Activated effector memory CD4-positive, alpha-beta T cell treated with Interleukin-2 at 50 U/mL for 16 hours (primary cell): Measurements from ENCODE around the gene RBM34.

ENCODE experiments used
- DNase-seq: peaks from one replicate; pipeline ENCODE4 v3.0.0-alpha.2; 2020

Gene RBM34

GRCh38 chr1:235152235-235152634 is 8.8 kb downstream of the RBM34 start:
- no peak for DNase-seq

GRCh38 chr1:235151033-235151432 is 10.0 kb downstream of the RBM34 start:
- DNase-seq = no peak

- DNase-seq = no peak
Measured at GRCh38 chr1:235149824-235150223, 11.2 kb downstream of the RBM34 start.

- no peak for DNase-seq
Measured at GRCh38 chr1:235147269-235147668, 13.8 kb downstream of the RBM34 start.

GRCh38 chr1:235145639-235146038 is 15.4 kb downstream of the RBM34 start:
- DNase-seq = no peak

DNA sequence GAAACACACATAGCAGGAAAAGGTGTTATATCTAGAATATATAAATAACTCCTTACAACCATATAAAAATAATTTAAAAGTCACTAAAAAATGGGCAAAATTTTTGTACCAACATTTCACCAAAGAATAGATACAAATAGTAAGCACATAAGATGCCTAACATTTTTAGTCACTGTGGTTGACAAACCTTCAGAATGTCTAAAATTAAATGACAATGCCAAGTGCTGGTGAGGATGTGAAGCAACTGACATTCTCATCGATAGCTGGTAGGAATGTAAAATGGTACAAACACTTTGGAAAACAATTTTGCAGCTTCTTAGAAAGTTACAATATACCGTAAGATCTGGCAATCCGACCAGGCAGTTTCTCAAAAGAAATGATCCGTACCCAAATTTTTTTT is 18.1 kb downstream of the RBM34 start:
- no peak for DNase-seq

DNA sequence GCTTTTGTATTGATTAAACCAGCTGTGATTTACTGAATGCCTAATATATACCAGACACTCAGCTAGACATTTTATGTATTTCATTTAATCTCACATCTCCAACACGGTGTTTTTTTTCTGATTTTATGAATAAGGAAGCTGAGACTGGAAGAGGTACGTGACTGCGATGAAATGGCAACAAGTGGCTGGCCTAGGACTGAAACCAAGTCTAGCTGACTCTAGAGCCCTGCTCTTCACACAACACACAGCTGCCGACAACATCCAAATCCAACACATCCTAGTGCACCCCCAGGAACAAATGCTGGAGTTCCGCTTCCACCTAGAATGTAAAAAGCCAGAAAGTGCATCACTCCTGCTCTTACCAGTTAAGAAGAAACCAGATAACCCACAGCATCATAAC is 21.7 kb downstream of the RBM34 start:
- DNase-seq = no peak

DNA sequence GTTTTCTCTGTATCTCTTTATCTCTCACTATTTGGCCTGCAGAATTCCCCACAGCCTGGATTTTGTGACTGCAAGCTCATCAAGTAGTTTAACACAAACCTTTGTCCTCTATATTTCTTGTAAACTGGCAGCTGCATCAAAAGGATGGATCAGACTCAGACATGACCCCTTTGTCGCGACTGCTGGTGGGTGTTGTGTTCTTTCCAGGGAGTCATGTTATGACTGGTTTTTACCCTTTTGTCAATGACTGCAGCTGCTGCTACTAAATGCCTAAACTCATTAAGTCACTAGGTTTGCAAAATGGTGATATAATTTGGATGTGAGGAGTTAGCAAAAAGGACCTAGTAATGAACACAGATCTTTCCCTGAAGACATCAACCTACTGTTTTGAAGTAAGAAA is 22.2 kb downstream of the RBM34 start:
- DNase-seq = no peak

- DNase-seq = no peak
Measured at GRCh38 chr1:235136111-235136510, 24.9 kb downstream of the RBM34 start.

- DNase-seq = no peak
Measured at GRCh38 chr1:235134171-235134570, 26.9 kb downstream of the RBM34 start.

DNA sequence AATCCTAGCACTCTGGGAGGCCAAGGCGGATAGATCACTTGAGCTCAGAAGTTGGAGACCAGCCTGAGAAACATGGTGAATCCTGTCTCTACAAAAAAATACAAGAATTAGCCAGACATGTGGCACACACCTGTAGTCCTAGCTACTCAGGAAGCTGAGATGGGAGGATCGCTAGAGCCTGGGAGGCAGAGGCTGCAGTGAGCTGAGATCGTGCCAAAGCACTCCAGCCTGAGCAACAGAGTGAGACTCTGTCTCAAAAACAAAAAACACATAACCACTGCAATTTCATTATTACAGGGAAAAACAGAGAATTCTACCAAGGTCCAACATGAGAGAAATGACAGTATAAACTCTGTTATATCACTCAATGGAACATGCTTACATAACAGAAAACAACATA is 28.0 kb downstream of the RBM34 start:
- no peak for DNase-seq

DNA sequence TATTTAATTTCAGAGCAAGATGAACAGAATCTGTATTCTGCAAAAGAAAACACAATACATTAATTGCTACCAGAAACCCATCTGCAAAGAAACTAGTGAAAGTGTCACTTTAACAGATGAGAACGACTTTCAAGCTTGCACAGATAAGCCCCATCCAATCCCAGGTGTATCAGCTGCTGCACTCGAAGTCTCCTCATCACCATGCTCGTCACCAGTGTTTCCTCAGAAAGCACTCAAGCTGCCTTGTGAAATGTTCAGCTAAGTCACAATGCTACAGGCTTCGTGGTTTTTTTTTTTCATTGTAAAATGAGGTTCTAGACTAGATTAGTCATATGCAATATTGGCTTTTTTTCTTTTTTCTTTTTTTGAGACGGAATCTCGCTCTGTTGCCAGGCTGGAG is 29.1 kb downstream of the RBM34 start:
- no peak for DNase-seq

DNA sequence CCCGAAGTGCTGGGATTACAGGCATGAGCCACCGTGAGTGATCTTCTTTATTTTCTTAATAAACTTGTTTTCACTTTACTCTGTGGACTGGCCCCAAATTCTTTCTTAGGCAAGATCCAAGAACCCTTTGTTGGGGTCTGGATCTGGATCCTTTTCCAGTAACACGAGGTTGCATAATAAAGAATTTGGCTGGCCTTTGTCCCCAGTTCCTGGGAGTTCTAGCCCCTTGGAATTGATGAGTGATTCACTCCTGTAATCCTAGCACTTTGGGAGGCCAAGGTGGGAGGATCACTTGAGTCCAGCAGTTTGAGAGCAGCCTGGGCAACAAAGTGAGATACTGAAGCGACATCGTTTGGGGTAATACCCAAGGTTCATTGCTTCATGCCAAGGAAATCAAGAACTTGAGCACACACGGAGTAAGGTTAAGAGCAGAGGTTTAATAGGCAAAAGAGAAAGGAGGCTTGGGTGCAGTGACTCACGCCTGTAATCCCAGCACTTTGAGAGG is 30.2 kb downstream of the RBM34 start:
- DNase-seq = no peak

DNA sequence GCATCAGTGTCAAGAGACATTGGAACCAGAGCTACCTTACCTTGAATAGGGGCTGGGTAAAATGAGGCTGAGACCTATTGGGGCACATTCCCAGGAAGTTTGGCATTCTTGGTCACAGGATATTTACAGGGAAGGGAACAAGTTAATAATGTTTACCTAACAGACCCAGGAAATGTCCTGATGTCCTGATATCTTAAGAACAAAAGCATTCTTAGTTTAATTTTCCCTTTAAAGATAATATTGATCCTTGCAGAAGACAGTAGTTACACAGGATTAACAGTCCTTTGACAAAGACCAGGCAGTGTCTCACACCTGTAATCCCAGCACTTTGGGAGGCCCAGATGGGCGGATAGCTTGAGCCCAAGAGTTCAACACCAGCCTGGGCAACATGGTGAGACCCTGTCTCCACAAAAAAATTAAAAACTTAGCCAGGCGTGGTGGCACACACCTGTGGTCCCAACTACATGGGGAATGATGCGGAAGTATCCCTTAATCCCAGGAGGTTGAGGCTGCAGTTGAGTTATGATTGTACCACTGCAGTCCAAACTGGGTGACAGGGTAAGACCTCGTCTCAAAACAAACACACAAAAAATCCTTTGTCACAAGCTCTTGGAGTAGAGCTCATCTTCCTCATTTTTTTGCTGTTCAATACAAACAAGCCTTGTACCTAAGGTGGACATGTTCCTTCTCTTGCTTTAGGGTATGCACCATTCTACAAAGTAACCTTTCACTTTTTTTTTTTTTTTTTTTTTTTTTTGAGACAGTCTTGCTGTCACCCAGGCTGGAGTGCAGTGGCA is 31.1 kb downstream of the RBM34 start:
- DNase-seq = no peak

GRCh38 chr1:235128456-235129328 is 32.4 kb downstream of the RBM34 start, which contains the start of gene TOMM20:
TOMM20 (minus strand) TSS chr1:235128837; CDS start chr1:235128715, 122 bp downstream.
- DNase-seq = peak; percentile 92

DNA sequence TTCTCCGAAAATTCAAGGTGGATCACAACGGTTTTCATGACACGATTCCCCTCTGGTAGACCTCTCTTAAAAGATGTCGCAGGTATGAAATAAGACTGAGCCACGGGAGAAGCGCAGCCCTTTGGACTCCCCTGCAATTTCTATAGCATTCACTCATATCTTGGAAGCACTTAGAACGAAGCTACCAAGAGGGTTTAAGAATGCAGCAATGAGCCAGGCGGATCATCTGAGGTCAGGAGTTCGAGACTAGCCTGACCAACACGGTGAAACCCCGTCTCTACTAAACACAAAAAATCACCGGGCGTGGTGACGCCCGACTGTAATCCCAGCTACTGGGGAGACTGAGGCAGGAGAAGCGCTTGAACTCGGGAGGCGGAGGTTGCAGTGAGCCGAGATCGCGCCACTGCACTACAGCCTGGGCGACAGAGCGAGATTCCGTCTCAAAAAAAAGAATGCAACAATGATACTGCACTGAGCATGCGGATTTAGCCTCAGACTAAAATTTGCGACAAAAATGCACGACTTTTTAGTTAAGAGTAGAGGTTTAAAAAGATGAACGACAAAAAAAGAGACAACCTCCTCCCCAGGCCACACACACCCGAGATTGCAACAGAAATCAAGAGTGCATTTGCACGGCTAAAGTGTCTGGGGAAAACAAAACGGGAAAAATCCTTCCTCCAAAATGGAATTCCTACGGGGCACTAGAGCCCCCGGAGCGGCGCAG is 33.2 kb downstream of the RBM34 start:
- no peak for DNase-seq

DNA sequence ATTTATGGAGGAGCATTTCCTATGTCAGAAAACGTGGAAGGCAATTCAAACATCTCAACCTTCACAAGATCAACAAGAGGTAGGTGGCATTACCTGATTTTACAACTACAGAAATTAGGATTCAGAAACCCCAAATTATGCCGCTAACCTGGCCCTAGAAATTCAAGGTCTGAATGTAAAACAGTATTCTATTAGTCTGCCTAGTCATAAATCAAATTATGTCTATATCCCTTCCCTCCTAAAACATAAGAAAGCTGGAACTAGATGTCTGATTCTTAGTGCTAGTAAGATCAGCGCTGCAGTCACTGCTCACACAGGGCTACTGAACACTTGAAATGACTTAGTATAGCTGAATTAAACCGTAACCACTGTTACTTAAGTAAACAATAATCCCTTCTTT is 33.8 kb downstream of the RBM34 start:
- no peak for DNase-seq

DNA sequence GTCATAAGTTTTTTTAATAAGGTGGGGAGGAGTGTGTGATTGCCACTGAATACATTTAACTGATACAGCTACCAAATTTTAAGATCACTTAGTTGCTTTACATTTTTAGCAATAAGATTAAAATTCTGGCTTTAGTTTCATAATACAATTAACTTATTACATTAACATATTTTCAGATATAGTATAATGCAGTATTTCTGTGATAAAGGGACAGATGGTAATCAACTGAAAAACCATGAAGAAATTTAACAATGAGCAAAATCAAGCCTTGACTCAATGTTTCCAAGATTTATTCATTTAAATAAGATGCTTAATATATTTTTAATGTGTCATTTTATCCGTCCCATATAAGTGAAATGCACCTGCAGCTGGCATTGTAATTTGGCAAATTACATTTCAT is 36.4 kb downstream of the RBM34 start:
- no peak for DNase-seq

- no peak for DNase-seq
Measured at GRCh38 chr1:235124111-235124510, 36.9 kb downstream of the RBM34 start.

GRCh38 chr1:235122348-235122747 is 38.7 kb downstream of the RBM34 start:
- no peak for DNase-seq

GRCh38 chr1:235113183-235113917 is 47.7 kb downstream of the RBM34 start:
- no peak for DNase-seq
